ENCODE measurements around the gene LDB3. TPM values are rescaled to one million over a fixed set of nuclear protein-coding genes. Genes with fewer than 3 reads are reported as not detected.

LDB3 gene
- total and polyA plus RNA-seq, 2 of the 8 experiments (the other 6 are each of a cell fraction or from before 2014, with no cell fraction given) = 0.20 to 0.43 TPM

DNA sequence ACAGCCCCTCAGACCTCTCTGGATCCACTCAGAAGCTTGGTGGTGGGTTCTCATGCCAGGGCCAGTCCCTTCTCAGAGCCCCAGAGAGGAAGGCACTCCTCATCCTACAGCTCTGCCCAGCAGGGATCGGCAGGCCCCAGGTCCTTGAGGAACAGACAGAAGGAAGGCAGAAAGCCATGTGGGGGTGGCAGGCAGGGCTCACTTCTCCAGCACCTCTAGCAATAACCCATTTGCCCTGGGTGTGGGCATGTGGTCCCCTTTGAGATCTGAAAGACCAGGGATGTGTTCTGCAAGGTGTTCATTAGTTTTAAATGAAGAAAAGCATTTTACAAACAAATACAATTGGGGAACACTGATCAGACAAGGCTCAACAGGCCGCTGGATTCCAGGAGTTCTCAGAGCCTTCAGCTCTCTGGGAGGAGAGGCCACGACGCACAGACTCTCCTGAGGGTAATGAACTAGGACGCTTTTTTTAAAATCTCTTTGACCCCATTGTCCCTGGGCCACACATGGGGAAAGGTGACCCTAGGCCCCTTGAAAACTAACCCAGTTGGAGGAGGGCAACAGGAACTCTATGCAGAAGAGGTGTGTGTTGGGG, 40.6 kb downstream of the LDB3 start:
- no peak overlapping the region for H3K4me3 ChIP-seq (ENCODE audit: extremely low read depth in 1 of 4, insufficient read depth in 2 of 4, low read depth in 3 of 4, low read length in 4 of 4)
- no peak overlapping the region for H2AK5ac ChIP-seq (ENCODE audit: low read depth, low read length)
- H3K23me2 ChIP-seq (ENCODE audit: low read depth, low read length) = peaks cover 6% of the 10 kb centered on the region; the same call in 1 of the 2 replicates
- no peak for DNase-seq (ENCODE audit: low read depth in 1 of 2, low spot score in 2 of 2)
- no peak overlapping the region for H3K23ac ChIP-seq (ENCODE audit: insufficient read length)
- peak overlapping the region; percentile 60; the same call in 1 of the 2 replicates for H2BK5ac ChIP-seq (ENCODE audit: low read depth, low read length)
- no peaks in the 10 kb centered on the region for H3K79me1 ChIP-seq (ENCODE audit: low read depth, low read length)
- no peaks in the 10 kb centered on the region for H3K79me2 ChIP-seq (ENCODE audit: control insufficient read depth in 1 of 2, insufficient read depth in 2 of 2, low read length in 2 of 2)
- no peaks in the 10 kb centered on the region for H4K20me1 ChIP-seq (replicated peaks in 1 of 2; ENCODE audit: control insufficient read depth in 1 of 2, insufficient read depth in 2 of 2, low read length in 2 of 2)
- WGBS, 2 experiments (ENCODE audit: extremely low coverage in 1 of 2, insufficient coverage in 1 of 2, insufficient read length in 1 of 2, insufficient replicate concordance in 2 of 2, low coverage in 1 of 2, low lambda C conversion rate in 2 of 2, missing lambda C conversion rate in 1 of 2) = 83% methylated on average over 5 of the region's 5 CpGs; no CpG with 5 or more reads in 1 of the 2 experiments
- no peak overlapping the region for H3K14ac ChIP-seq (ENCODE audit: insufficient read length)
- no peaks in the 10 kb centered on the region for H3K9me3 ChIP-seq (ENCODE audit: insufficient read depth in 2 of 2, low read depth in 1 of 2, low read length in 1 of 2)
- TF ChIP-seq, protein P1, sequence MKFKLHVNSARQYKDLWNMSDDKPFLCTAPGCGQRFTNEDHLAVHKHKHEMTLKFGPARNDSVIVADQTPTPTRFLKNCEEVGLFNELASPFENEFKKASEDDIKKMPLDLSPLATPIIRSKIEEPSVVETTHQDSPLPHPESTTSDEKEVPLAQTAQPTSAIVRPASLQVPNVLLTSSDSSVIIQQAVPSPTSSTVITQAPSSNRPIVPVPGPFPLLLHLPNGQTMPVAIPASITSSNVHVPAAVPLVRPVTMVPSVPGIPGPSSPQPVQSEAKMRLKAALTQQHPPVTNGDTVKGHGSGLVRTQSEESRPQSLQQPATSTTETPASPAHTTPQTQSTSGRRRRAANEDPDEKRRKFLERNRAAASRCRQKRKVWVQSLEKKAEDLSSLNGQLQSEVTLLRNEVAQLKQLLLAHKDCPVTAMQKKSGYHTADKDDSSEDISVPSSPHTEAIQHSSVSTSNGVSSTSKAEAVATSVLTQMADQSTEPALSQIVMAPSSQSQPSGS (IDR thresholded peaks at IDR 0.05; ENCODE audit: low read length) = no peak
- TF ChIP-seq FOSL1 (IDR thresholded peaks at IDR 0.05; ENCODE audit: insufficient read depth, low read depth, low read length) (no peak), YY1 (IDR thresholded peaks at IDR 0.05; ENCODE audit: low read depth, low read length) (no peak), EZH2 (IDR thresholded peaks at IDR 0.05; ENCODE audit: low read depth, low read length, severe bottlenecking) (no peak), CBX8 (IDR thresholded peaks at IDR 0.05; ENCODE audit: borderline replicate concordance, low read depth, low read length) (no peak), SRF (IDR thresholded peaks at IDR 0.05; ENCODE audit: low read depth, low read length) (no peak), MAFK (IDR thresholded peaks at IDR 0.05; ENCODE audit: low read depth, low read length) (no peak), SP4 (IDR thresholded peaks at IDR 0.05; ENCODE audit: low read length) (no peak), JUND (IDR thresholded peaks at IDR 0.05; ENCODE audit: low read length) (no peak), NANOG (IDR thresholded peaks at IDR 0.05; ENCODE audit: insufficient read depth, low read depth, low read length, poor library complexity, severe bottlenecking) (no peak), SIX5 (IDR thresholded peaks at IDR 0.05; ENCODE audit: low read depth, low read length) (no peak)
- no peak overlapping the region for H2AFZ ChIP-seq (ENCODE audit: low read length)
- H2BK20ac ChIP-seq (ENCODE audit: low read length) = no peak overlapping the region; the same call in 1 of the 2 replicates
- no peak overlapping the region for H3K4ac ChIP-seq (replicated peaks; ENCODE audit: insufficient read length, low read depth, low read length)
- FAIRE-seq = no peak
- peak overlapping the region; percentile 80; the same call in 1 of the 2 replicates for H2BK12ac ChIP-seq (ENCODE audit: low read depth, low read length)
- no peak overlapping the region for H3K56ac ChIP-seq (replicated peaks; ENCODE audit: insufficient read length, low read depth, low read length)
- H2BK15ac ChIP-seq (ENCODE audit: low read length) = 0 out of 2 replicates have a peak overlapping the region, but pooled peaks have one; percentile 81
- no peak overlapping the region for H4K5ac ChIP-seq (ENCODE audit: insufficient read length, low read depth, low read length)
- CTCF ChIA-PET (ENCODE audit: partially characterized antibody) = interaction anchor here (1.0 to 9.3 kb wide), 8 partner anchors 10 to 127 kb away, joined by 3 to 59 read pairs (median 8); no protein-coding TSS in a partner anchor
- POLR2A ChIA-PET (ENCODE audit: partially characterized antibody) = interaction anchor here (0.5 to 5.7 kb wide), 4 partner anchors 15 to 191 kb away, joined by 3 to 45 read pairs (median 3); partner anchors contain the start of gene BMPR1A
- H3K36me3 ChIP-seq (ENCODE audit: control insufficient read depth in 2 of 4, insufficient read depth in 4 of 4, low read length in 3 of 4) = no peaks in the 10 kb centered on the region
- H3K27me3 ChIP-seq (replicated peaks in 1 of 4; ENCODE audit: control insufficient read depth in 3 of 4, extremely low read depth in 1 of 4, insufficient read depth in 3 of 4, low read length in 3 of 4) = no peaks in the 10 kb centered on the region
- no peak overlapping the region for H3K18ac ChIP-seq (ENCODE audit: extremely low read depth, low read length)
- no peak overlapping the region for H3K4me2 ChIP-seq (ENCODE audit: insufficient read depth in 1 of 2, low read depth in 2 of 2, low read length in 2 of 2)
- no peak overlapping the region for H3K27ac ChIP-seq (ENCODE audit: low read depth, low read length)
- no peak overlapping the region for H4K91ac ChIP-seq (replicated peaks; ENCODE audit: insufficient read length, low read length)
- no peak overlapping the region for H4K8ac ChIP-seq (ENCODE audit: extremely low read depth, insufficient read depth, low read length)
- peaks cover 3 to 21% (median 11%) of the 10 kb centered on the region in 4 experiments for H3K4me1 ChIP-seq (replicated peaks in 1 of 4; ENCODE audit: control insufficient read depth in 3 of 4, insufficient read depth in 4 of 4, low read length in 3 of 4)
- no peak overlapping the region for H3K9ac ChIP-seq (replicated peaks in 1 of 4; ENCODE audit: extremely low read depth in 1 of 4, low read depth in 3 of 4, low read length in 3 of 4)
- H2BK120ac ChIP-seq (replicated peaks; ENCODE audit: low read depth, low read length) = no peak overlapping the region

Data from H1 (cell line).